HCT116 (cell line): ENCODE measurements around the gene NR5A2. TPM values are rescaled to one million over a fixed set of nuclear protein-coding genes. Genes with fewer than 3 reads are reported as not detected.

Experiments used
- ATAC-seq: fragments of 200-7000 bp; cut with Tn5 transposase; 2 replicates; pipeline ENCODE4 v1.9.1; 2020; ENCODE audit warnings: mild to moderate bottlenecking, moderate library complexity
- BruUV-seq: library from RNA; stranded (reverse); fragments of 400-500 nt; replicated peaks from 2 replicates; lab custom pipeline; 2021; lab: Mats Ljungman, UMichigan
- CTCF ChIA-PET: fragments of 300-600 bp; sonication (Branson Sonifier 250); formaldehyde crosslinking; loops from one replicate; lab custom pipeline; 2021; ENCODE audit warnings: antibody characterized with exemption; lab: Charles Lee
- POLR2A ChIA-PET: fragments of 300-600, 350-600 bp; sonication (Branson Sonifier 250); formaldehyde crosslinking; loops from one replicate; lab custom pipeline; 2021; ENCODE audit warnings: antibody characterized with exemption; lab: Charles Lee
- RAD21 ChIA-PET, 2 experiments: fragments of 300-600 bp; sonication (Branson Sonifier 250); formaldehyde crosslinking; loops; one replicate each; lab custom pipeline; 2023; ENCODE audit warnings: low total read pairs in 2 of 2; ENCODE audit not compliant: uncharacterized antibody in 2 of 2, unreplicated experiment in 2 of 2, low non-redundant PET in 1 of 2; lab: Charles Lee
- DNase-seq: peaks from one replicate; pipeline ENCODE4 v3.0.0-alpha.2; 2010; ENCODE audit warnings: low read depth, low spot score
- H2AFZ ChIP-seq: fragments of 200-600 bp; shearing (Covaris generic), sonication (generic); 2 replicates; pipeline ENCODE4 v1.6.1; 2017; ENCODE audit warnings: low read depth, mixed run types, mixed read lengths, antibody characterized with exemption, low read length; ENCODE audit not compliant: poor library complexity, severe bottlenecking
- H3K27ac ChIP-seq: 2 replicates; pipeline ENCODE4 v1.5.1; 2012; ENCODE audit warnings: low read depth, low read length
- H3K27me3 ChIP-seq: fragments of 200-600 bp; sonication (generic); 2 replicates; pipeline ENCODE4 v1.6.1; 2016; ENCODE audit warnings: mixed run types, low read length, mixed read lengths; ENCODE audit not compliant: insufficient read depth
- H3K36me3 ChIP-seq, 2 experiments: fragments of 200-500 bp in 1 of 2; fragments of 200-600 bp in 1 of 2; sonication (Bioruptor generic) in 1 of 2; sonication (generic) in 1 of 2; 2 replicates each; pipeline versions ENCODE4 v1.5.1 to v1.6.1; 2014 to 2016; ENCODE audit warnings: low read length in 2 of 2, inconsistent platforms in 1 of 2, mixed read lengths in 1 of 2, mixed run types in 1 of 2; ENCODE audit not compliant: insufficient read depth in 2 of 2, control insufficient read depth in 1 of 2
- H3K4me1 ChIP-seq, 2 experiments: fragments of 200-600 bp in 1 of 2; sonication (generic) in 1 of 2; 2 replicates each; pipeline versions ENCODE4 v1.5.1 to v1.6.1; 2012 to 2017; ENCODE audit warnings: low read length in 2 of 2, inconsistent platforms in 1 of 2, mild to moderate bottlenecking in 1 of 2, mixed read lengths in 1 of 2, mixed run types in 1 of 2, moderate library complexity in 1 of 2; ENCODE audit not compliant: insufficient read depth in 2 of 2, control insufficient read depth in 1 of 2
- H3K4me2 ChIP-seq: fragments of 200-600 bp; sonication (generic); 2 replicates; pipeline ENCODE4 v1.6.1; 2017; ENCODE audit warnings: mixed run types, low read length, mixed read lengths
- H3K4me3 ChIP-seq, 2 experiments: fragments of 200-600 bp in 1 of 2; sonication (generic) in 1 of 2; replicated peaks in 1 of 2; 2 replicates each; pipeline ENCODE4 v1.5.1; 2011 to 2016; ENCODE audit warnings: low read length in 2 of 2, control low read depth in 1 of 2, low read depth in 1 of 2, mild to moderate bottlenecking in 1 of 2, mixed read lengths in 1 of 2, mixed run types in 1 of 2
- H3K79me2 ChIP-seq: fragments of 200-600 bp; sonication (generic); 2 replicates; pipeline ENCODE4 v1.6.1; 2017; ENCODE audit warnings: mild to moderate bottlenecking, mixed run types, low read length, moderate library complexity, mixed read lengths; ENCODE audit not compliant: insufficient read depth
- H3K9ac ChIP-seq: fragments of 200-600 bp; sonication (generic); 2 replicates; pipeline ENCODE4 v1.6.1; 2016; ENCODE audit warnings: low read length, mixed read lengths
- H3K9me2 ChIP-seq: fragments of 200-600 bp; sonication (generic), shearing (Covaris generic); 2 replicates; pipeline ENCODE4 v1.6.1; 2017; ENCODE audit warnings: mixed run types, mild to moderate bottlenecking, moderate library complexity; ENCODE audit not compliant: insufficient read depth
- H3K9me3 ChIP-seq, 2 experiments: fragments of 200-500 bp in 1 of 2; fragments of 200-600 bp in 1 of 2; sonication (Bioruptor generic) in 1 of 2; sonication (generic) in 1 of 2; 2 replicates each; pipeline ENCODE4 v1.6.1; 2014 to 2017; ENCODE audit warnings: low read length in 2 of 2, mixed read lengths in 2 of 2, inconsistent platforms in 1 of 2, low read depth in 1 of 2, mild to moderate bottlenecking in 1 of 2, mixed run types in 1 of 2, moderate library complexity in 1 of 2; ENCODE audit not compliant: control insufficient read depth in 1 of 2, insufficient read depth in 1 of 2
- H4K20me1 ChIP-seq: fragments of 200-600 bp; sonication (generic), shearing (Covaris generic); 2 replicates; pipeline ENCODE4 v1.6.1; 2017; ENCODE audit warnings: mixed run types, mild to moderate bottlenecking, moderate library complexity; ENCODE audit not compliant: insufficient read depth
- ATF3 ChIP-seq: IDR thresholded peaks from 2 replicates; pipeline ENCODE4 v1.6.1; 2012
- CBX3 ChIP-seq: IDR thresholded peaks from 2 replicates; pipeline ENCODE4 v1.6.1; 2012; ENCODE audit warnings: low read depth
- CEBPB ChIP-seq: IDR thresholded peaks from 2 replicates; pipeline ENCODE4 v1.6.1; 2012; ENCODE audit warnings: low read depth
- CTCF ChIP-seq, 3 experiments: fragments of 200-600 bp in 1 of 3; sonication (generic) in 1 of 3; IDR thresholded peaks in 2 of 3; conservative IDR thresholded peaks in 1 of 3; 2 replicates each; pipeline ENCODE4 v1.5.1; 2012 to 2017; ENCODE audit warnings: low read depth in 2 of 3, low read length in 2 of 3, antibody characterized with exemption in 1 of 3, borderline replicate concordance in 1 of 3, control low read depth in 1 of 3, mild to moderate bottlenecking in 1 of 3, mixed read lengths in 1 of 3, mixed run types in 1 of 3, moderate library complexity in 1 of 3; ENCODE audit not compliant: insufficient read depth in 1 of 3
- EZH2 ChIP-seq: fragments of 200-600 bp; sonication (generic); IDR thresholded peaks from 2 replicates; pipeline ENCODE4 v1.6.1; 2017; ENCODE audit warnings: antibody characterized with exemption, mixed run types
- FOSL1 ChIP-seq: IDR thresholded peaks from 2 replicates; pipeline ENCODE4 v1.6.1; 2012; ENCODE audit warnings: low read depth
- POLR2AphosphoS5 ChIP-seq: IDR thresholded peaks from 2 replicates; pipeline ENCODE4 v1.6.1; 2011; ENCODE audit warnings: mild to moderate bottlenecking, low read depth, low read length, moderate library complexity
- REST ChIP-seq: IDR thresholded peaks from 2 replicates; pipeline ENCODE4 v1.6.1; 2012; ENCODE audit warnings: low read depth
- SIN3A ChIP-seq: IDR thresholded peaks from 2 replicates; pipeline ENCODE4 v1.6.1; 2012; ENCODE audit warnings: low read depth
- TCF7L2 ChIP-seq: IDR thresholded peaks from 2 replicates; pipeline ENCODE4 v1.7.0; 2011; ENCODE audit warnings: borderline replicate concordance, inconsistent platforms; ENCODE audit not compliant: insufficient read depth, insufficient read length; ENCODE audit errors: extremely low read depth
- ZFX ChIP-seq: fragments of 450-650 bp; IDR thresholded peaks from 2 replicates; pipeline ENCODE4 v1.6.1; 2017
- intact Hi-C: fragments of 100-400 bp; cut with micrococcal nuclease; formaldehyde crosslinking; loops from 2 replicates; pipeline ENCODE4 v1.10.0; 2022
- total RNA-seq: library from RNA; stranded (reverse); gene quantifications from one replicate; pipeline ENCODE4 v1.2.1, GENCODE V29; 2021; ENCODE audit not compliant: unreplicated experiment

Gene NR5A2
- total RNA-seq, 1 experiment from 2014 or later = 0.91 TPM

GRCh38 chr1:200178340-200178739 is 150.8 kb downstream of the NR5A2 start:
- TF ChIP-seq POLR2AphosphoS5 (no peak), SIN3A (no peak), ATF3 (no peak), EZH2 (no peak), CEBPB (no peak), CTCF (IDR thresholded peaks at IDR 0.05 in 2 of 3, conservative IDR thresholded peaks at IDR 0.05 in 1 of 3; ENCODE audit: borderline replicate concordance in 1 of 3, insufficient read depth in 1 of 3, low read depth in 2 of 3, low read length in 2 of 3) (no peak), CBX3 (no peak), FOSL1 (no peak), TCF7L2 (no peak), REST (no peak), ZFX (no peak)
- Histone ChIP-seq H3K9me2 (no peaks in the 10 kb centered on the region), H3K27me3 (no peaks in the 10 kb centered on the region), H3K4me2 (no peak overlapping the region), H3K9me3 (no peaks in the 10 kb centered on the region), H3K27ac (no peak overlapping the region), H3K4me1 (peaks cover 5 to 34% of the 10 kb centered on the region in 2 experiments; a peak in 3 of 4 replicates), H3K79me2 (no peaks in the 10 kb centered on the region), H3K4me3 (no peak overlapping the region), H2AFZ (no peak overlapping the region), H3K36me3 (no peaks in the 10 kb centered on the region), H4K20me1 (no peaks in the 10 kb centered on the region), H3K9ac (no peak overlapping the region)
- no peak for ATAC-seq
- POLR2A ChIA-PET = no interaction called here
- no TSS peak for BruUV-seq
- intact Hi-C loops = no loop called here
- CTCF ChIA-PET = no interaction called here
- DNase-seq = no peak
- RAD21 ChIA-PET = no interaction called here
